Memory B cell (primary cell): ENCODE measurements around the gene PCDHB9.
"Not testable (repeated sequence)": the region's sequence is repeated elsewhere in the genome, so short reads cannot be mapped to it uniquely, and the experiment has no call there.

Experiments
- ATAC-seq: fragments of 150-1000 bp; cut with Tn5 transposase; 2 replicates; pipeline ENCODE4 v1.10.0; 2021; ENCODE audit warnings: low read depth, mild to moderate bottlenecking, moderate library complexity
- DNase-seq, 2 donors: peaks; one replicate each; pipeline ENCODE4 v3.0.0; 2022; ENCODE audit warnings: low spot score in 2 of 2
- H3K27ac Mint-ChIP-seq: one replicate; pipeline ENCODE4 v1.8.0; 2022; ENCODE audit warnings: mild to moderate bottlenecking, moderate library complexity, mixed read lengths
- H3K27me3 Mint-ChIP-seq: one replicate; pipeline ENCODE4 v1.8.0; 2022; ENCODE audit warnings: mixed read lengths
- H3K36me3 Mint-ChIP-seq: one replicate; pipeline ENCODE4 v1.8.0; 2022; ENCODE audit warnings: mild to moderate bottlenecking, mixed read lengths
- H3K4me1 Mint-ChIP-seq: one replicate; pipeline ENCODE4 v1.8.0; 2022; ENCODE audit warnings: mixed read lengths
- H3K4me3 Mint-ChIP-seq: one replicate; pipeline ENCODE4 v1.8.0; 2022; ENCODE audit warnings: mild to moderate bottlenecking, moderate library complexity, mixed read lengths
- H3K9me3 Mint-ChIP-seq: one replicate; pipeline ENCODE4 v1.8.0; 2022; ENCODE audit warnings: mixed read lengths

PCDHB9 gene

DNA sequence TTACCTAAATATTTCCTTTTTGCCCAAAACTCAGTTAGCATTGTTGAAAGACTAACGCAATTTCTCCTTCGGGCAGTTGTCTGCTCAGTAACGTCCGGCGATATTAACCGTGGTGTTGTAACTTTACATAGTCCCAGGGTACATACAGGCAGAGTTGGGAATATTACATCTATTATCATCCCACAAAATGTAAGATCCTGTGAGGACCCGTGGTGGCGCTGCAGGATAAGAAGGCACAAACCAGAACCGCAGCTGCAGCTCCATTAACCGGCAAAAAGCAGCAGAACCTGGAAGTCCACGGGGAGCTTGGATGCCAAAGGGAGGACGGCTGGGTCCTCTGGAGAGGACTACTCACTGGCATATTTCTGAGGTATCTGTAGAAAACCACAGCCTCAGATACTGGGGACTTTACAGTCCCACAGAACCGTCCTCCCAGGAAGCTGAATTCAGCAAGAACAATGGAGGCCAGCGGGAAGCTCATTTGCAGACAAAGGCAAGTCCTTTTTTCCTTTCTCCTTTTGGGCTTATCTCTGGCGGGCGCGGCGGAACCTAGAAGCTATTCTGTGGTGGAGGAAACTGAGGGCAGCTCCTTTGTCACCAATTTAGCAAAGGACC is 9.3 kb upstream of the PCDHB9 start, which contains the start of gene PCDHB8:
Gene PCDHB8, plus strand, starts transcription at position 214 of the 615 bp plus-strand sequence. Its CDS starts 245 bp downstream, at position 459.
- H3K4me3 Mint-ChIP-seq, H3K9me3 Mint-ChIP-seq, H3K27ac Mint-ChIP-seq, H3K4me1 Mint-ChIP-seq, DNase-seq, H3K27me3 Mint-ChIP-seq, ATAC-seq, H3K36me3 Mint-ChIP-seq: not testable (repeated sequence)

DNA sequence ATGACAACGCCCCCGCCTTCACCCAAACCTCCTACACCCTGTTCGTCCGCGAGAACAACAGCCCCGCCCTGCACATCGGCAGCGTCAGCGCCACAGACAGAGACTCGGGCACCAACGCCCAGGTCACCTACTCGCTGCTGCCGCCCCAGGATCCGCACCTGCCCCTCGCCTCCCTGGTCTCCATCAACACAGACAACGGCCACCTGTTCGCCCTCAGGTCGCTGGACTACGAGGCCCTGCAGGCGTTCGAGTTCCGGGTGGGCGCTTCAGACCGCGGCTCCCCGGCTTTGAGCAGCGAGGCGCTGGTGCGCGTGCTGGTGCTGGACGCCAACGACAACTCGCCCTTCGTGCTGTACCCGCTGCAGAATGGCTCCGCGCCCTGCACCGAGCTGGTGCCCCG is 7.6 kb upstream of the PCDHB9 start:
- H3K27me3 Mint-ChIP-seq, DNase-seq, ATAC-seq, H3K36me3 Mint-ChIP-seq, H3K4me3 Mint-ChIP-seq, H3K4me1 Mint-ChIP-seq, H3K27ac Mint-ChIP-seq, H3K9me3 Mint-ChIP-seq: not testable (repeated sequence)

DNA sequence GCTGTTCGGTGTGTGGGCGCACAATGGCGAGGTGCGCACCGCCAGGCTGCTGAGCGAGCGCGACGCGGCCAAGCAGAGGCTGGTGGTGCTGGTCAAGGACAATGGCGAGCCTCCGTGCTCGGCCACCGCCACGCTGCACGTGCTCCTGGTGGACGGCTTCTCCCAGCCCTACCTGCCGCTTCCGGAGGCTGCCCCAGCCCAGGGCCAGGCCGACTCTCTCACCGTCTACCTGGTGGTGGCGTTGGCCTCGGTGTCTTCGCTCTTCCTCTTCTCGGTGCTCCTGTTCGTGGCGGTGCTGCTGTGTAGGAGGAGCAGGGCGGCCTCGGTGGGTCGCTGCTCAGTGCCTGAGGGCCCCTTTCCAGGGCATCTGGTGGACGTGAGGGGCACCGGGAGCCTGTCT is 7.1 kb upstream of the PCDHB9 start:
- not testable (repeated sequence) for H3K27ac Mint-ChIP-seq, DNase-seq, ATAC-seq, H3K9me3 Mint-ChIP-seq, H3K4me3 Mint-ChIP-seq, H3K4me1 Mint-ChIP-seq, H3K27me3 Mint-ChIP-seq, H3K36me3 Mint-ChIP-seq

DNA sequence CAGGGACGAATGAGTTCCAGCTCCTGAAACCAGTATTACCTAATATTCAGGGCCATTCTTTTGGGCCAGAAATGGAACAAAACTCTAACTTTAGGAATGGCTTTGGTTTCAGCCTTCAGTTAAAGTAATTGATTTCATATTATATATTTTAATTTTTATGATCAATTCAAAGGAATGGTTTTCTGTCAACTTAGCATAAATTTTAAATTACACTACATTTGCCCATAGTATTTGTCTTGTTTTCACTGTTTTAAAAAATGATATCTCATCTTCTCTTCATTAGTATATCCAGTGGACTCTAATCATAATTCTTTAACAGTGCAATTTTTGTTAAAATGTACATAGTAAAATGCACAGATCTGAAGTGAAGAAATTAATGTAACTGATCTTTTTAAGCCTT is 6.6 kb upstream of the PCDHB9 start:
- H3K4me1 Mint-ChIP-seq, result no peaks in the 10 kb centered on the region
- no peak overlapping the region for H3K4me3 Mint-ChIP-seq
- H3K27ac Mint-ChIP-seq, result no peak overlapping the region
- H3K9me3 Mint-ChIP-seq, result peaks cover 1% of the 10 kb centered on the region
- DNase-seq (no peak), ATAC-seq (no peak)
- H3K27me3 Mint-ChIP-seq, result peaks cover 6% of the 10 kb centered on the region
- peaks cover 2% of the 10 kb centered on the region for H3K36me3 Mint-ChIP-seq

DNA sequence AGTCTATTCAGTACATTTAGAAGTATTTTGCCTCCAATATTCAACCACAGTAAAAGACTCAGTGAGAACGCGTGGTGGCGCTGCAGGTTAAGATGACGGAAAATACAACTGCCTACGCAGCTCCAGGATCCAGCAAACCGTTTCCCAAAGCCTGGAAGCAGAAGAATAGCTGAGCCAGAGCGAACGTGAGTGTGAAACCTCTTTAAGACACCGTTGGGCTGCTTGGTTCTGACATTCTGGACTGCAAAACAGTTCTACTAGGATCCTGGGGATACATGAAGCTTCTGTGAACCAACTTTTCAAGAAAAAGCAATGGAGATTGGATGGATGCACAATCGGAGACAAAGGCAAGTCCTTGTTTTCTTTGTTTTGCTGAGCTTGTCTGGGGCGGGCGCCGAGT is 4.7 kb upstream of the PCDHB9 start, which contains the start of gene PCDHB16:
Gene PCDHB16, plus strand, starts transcription at position 140 of the 400 bp plus-strand sequence. Its CDS starts 173 bp downstream, at position 313.
- DNase-seq (no peak), ATAC-seq (no peak)
- peaks cover 4% of the 10 kb centered on the region for H3K9me3 Mint-ChIP-seq
- H3K4me1 Mint-ChIP-seq, result peaks cover 4% of the 10 kb centered on the region
- H3K27me3 Mint-ChIP-seq, result peaks cover 10% of the 10 kb centered on the region
- H3K4me3 Mint-ChIP-seq, result no peak within 1 kb of the TSS
- H3K27ac Mint-ChIP-seq, result no peak within 1 kb of the TSS
- peaks cover 5% of the 10 kb centered on the region for H3K36me3 Mint-ChIP-seq

DNA sequence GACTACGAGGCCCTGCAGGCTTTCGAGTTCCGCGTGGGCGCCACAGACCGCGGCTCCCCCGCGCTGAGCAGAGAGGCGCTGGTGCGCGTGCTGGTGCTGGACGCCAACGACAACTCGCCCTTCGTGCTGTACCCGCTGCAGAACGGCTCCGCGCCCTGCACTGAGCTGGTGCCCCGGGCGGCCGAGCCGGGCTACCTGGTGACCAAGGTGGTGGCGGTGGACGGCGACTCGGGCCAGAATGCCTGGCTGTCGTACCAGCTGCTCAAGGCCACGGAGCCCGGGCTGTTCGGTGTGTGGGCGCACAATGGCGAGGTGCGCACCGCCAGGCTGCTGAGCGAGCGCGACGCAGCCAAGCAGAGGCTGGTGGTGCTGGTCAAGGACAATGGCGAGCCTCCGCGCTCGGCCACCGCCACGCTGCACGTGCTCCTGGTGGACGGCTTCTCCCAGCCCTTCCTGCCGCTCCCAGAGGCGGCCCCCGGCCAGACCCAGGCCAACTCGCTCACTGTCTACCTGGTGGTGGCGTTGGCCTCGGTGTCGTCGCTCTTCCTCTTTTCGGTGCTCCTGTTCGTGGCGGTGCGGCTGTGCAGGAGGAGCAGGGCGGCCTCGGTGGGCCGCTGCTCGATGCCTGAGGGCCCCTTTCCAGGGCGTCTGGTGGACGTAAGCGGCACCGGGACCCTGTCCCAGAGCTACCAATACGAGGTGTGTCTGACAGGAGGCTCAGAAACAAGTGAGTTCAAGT is 2.7 kb upstream of the PCDHB9 start:
- H3K36me3 Mint-ChIP-seq, H3K4me3 Mint-ChIP-seq, H3K9me3 Mint-ChIP-seq, ATAC-seq, H3K4me1 Mint-ChIP-seq, H3K27ac Mint-ChIP-seq, DNase-seq: not testable (repeated sequence)
- peaks cover 12% of the 10 kb centered on the region for H3K27me3 Mint-ChIP-seq

DNA sequence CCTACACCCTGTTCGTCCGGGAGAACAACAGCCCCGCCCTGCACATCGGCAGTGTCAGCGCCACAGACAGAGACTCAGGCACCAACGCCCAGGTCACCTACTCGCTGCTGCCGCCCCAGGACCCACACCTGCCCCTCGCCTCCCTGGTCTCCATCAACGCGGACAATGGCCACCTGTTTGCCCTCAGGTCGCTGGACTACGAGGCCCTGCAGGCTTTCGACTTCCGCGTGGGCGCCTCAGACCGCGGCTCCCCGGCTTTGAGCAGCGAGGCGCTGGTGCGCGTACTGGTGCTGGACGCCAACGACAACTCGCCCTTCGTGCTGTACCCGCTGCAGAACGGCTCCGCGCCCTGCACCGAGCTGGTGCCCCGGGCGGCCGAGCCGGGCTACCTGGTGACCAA is 1.7 kb downstream of the PCDHB9 start:
- DNase-seq, H3K36me3 Mint-ChIP-seq, ATAC-seq, H3K4me1 Mint-ChIP-seq, H3K4me3 Mint-ChIP-seq, H3K27ac Mint-ChIP-seq: not testable (repeated sequence)
- peaks cover 13% of the 10 kb centered on the region for H3K9me3 Mint-ChIP-seq
- H3K27me3 Mint-ChIP-seq, result peaks cover 12% of the 10 kb centered on the region

DNA sequence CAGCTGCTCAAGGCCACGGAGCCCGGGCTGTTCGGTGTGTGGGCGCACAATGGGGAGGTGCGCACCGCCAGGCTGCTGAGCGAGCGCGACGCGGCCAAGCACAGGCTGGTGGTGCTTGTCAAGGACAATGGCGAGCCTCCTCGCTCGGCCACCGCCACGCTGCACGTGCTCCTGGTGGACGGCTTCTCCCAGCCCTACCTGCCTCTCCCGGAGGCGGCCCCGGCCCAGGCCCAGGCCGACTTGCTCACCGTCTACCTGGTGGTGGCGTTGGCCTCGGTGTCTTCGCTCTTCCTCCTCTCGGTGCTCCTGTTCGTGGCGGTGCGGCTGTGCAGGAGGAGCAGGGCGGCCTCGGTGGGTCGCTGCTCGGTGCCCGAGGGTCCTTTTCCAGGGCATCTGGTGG is 2.2 kb downstream of the PCDHB9 start:
- peaks cover 13% of the 10 kb centered on the region for H3K9me3 Mint-ChIP-seq
- not testable (repeated sequence) for H3K4me1 Mint-ChIP-seq, H3K27ac Mint-ChIP-seq, H3K4me3 Mint-ChIP-seq, ATAC-seq, DNase-seq, H3K36me3 Mint-ChIP-seq
- peaks cover 12% of the 10 kb centered on the region for H3K27me3 Mint-ChIP-seq

DNA sequence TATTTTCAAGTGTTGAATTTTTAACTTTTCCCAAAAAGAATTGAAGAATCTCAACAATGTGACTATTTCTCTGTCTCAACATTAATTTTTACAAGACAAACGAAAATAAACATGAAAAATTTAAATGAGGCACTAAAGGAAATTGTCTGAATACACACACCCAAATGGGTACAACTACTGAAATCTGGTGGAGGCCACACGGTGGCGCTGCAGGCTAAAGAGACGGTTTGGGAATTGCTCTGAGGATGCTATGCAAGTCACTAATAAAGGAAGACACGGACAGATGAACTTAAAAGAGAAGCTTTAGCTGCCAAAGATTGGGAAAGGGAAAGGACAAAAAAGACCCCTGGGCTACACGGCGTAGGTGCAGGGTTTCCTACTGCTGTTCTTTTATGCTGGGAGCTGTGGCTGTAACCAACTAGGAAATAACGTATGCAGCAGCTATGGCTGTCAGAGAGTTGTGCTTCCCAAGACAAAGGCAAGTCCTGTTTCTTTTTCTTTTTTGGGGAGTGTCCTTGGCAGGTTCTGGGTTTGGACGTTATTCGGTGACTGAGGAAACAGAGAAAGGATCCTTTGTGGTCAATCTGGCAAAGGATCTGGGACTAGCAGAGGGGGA is 5.3 kb downstream of the PCDHB9 start, which contains the start of gene PCDHB10:
Gene PCDHB10, plus strand, starts transcription at position 244 of the 616 bp plus-strand sequence. Its CDS starts 200 bp downstream, at position 444.
- peaks cover 4% of the 10 kb centered on the region for H3K4me1 Mint-ChIP-seq
- no peak within 1 kb of the TSS for H3K4me3 Mint-ChIP-seq
- H3K36me3 Mint-ChIP-seq, result peaks cover 3% of the 10 kb centered on the region
- DNase-seq, result no peak
- no peak for ATAC-seq
- peaks cover 8% of the 10 kb centered on the region for H3K27me3 Mint-ChIP-seq
- H3K9me3 Mint-ChIP-seq, result peaks cover 11% of the 10 kb centered on the region
- H3K27ac Mint-ChIP-seq, result no peak within 1 kb of the TSS

DNA sequence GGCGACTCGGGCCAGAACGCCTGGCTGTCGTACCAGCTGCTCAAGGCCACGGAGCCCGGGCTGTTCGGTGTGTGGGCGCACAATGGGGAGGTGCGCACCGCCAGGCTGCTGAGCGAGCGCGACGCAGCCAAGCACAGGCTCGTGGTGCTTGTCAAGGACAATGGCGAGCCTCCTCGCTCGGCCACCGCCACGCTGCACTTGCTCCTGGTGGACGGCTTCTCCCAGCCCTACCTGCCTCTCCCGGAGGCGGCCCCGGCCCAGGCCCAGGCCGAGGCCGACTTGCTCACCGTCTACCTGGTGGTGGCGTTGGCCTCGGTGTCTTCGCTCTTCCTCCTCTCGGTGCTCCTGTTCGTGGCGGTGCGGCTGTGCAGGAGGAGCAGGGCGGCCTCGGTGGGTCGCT is 7.4 kb downstream of the PCDHB9 start:
- H3K27me3 Mint-ChIP-seq, H3K4me3 Mint-ChIP-seq, H3K27ac Mint-ChIP-seq, H3K4me1 Mint-ChIP-seq, ATAC-seq, DNase-seq, H3K36me3 Mint-ChIP-seq: not testable (repeated sequence)
- peaks cover 15% of the 10 kb centered on the region for H3K9me3 Mint-ChIP-seq

DNA sequence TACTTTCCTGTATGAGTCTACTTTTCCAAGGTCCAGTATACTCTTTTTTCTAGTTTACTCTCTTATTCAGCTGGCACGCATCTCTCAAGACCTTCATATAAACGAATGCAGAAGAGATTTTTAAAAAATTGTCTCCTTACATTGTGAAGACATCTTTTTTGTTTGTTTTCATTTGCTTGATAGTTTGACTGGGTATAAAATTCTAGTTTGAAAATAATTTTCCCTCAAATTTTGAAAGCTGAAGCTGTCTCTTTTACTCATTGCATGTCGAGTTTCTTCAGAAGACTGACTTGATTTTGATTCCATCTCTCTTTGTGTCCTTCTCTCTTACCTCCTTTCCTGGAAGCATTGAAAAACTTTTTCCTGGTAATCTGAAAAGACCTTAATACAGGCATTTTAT is 9.4 kb downstream of the PCDHB9 start:
- no peak for ATAC-seq
- peaks cover 2% of the 10 kb centered on the region for H3K4me1 Mint-ChIP-seq
- H3K9me3 Mint-ChIP-seq, result peaks cover 15% of the 10 kb centered on the region
- H3K36me3 Mint-ChIP-seq, result peaks cover 2% of the 10 kb centered on the region
- H3K4me3 Mint-ChIP-seq, result no peak overlapping the region
- H3K27me3 Mint-ChIP-seq, result peaks cover 9% of the 10 kb centered on the region
- DNase-seq, result no peak
- no peak overlapping the region for H3K27ac Mint-ChIP-seq

DNA sequence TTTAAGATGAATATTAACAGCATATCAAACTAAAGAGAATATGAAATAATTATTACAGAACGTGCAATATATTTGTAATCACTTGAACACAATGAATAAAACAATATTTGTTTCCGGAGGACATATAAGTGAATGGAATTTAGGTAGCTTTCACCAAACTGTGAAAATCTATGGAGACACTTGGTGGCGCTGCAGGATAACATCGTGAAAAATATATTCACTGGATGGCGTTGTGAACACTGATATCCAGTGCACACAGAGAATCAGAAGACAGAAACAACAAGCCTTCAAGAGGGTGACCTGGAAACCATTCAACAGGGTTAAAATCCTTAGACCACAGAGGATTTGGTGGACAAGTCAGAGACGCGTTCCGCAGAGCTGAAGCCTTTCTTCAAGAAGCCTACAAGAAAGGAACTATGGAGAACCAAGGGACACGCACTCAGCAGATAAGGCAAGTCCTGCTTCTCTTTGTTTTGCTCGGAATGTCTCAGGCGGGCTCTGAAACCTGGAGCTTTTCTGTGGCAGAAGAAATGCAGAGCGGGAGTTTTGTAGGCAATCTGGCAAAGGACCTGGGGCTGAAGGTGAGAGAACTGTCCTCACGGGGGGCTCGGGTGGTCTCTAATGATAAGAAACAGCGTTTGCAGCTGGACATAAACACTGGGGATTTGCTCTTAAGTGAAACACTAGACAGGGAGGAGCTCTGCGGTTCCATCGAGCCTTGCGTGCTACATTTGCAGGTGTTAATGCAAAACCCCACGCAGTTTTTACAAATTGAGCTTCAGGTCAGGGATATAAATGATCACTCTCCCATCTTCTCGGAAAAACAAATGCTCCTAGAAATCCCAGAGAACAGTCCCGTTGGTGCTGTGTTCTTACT is 12.6 kb downstream of the PCDHB9 start, which contains the start of gene PCDHB11:
Gene PCDHB11, plus strand, starts transcription at position 269 of the 877 bp plus-strand sequence. Its CDS starts 148 bp downstream, at position 417.
- DNase-seq (no peak), ATAC-seq (no peak)
- Mint-ChIP-seq H3K4me1 (no peaks in the 10 kb centered on the region), H3K36me3 (no peaks in the 10 kb centered on the region), H3K27ac (no peak within 1 kb of the TSS), H3K4me3 (no peak within 1 kb of the TSS), H3K27me3 (peaks cover 5% of the 10 kb centered on the region), H3K9me3 (peaks cover 10% of the 10 kb centered on the region)

DNA sequence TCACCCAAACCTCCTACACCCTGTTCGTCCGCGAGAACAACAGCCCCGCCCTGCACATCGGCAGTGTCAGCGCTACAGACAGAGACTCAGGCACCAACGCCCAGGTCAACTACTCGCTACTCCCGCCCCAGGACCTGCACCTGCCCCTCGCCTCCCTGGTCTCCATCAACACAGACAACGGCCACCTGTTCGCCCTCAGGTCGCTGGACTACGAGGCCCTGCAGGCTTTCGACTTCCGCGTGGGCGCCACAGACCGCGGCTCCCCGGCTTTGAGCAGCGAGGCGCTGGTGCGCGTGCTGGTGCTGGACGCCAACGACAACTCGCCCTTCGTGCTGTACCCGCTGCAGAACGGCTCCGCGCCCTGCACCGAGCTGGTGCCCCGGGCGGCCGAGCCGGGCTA is 14.2 kb downstream of the PCDHB9 start:
- not testable (repeated sequence) for H3K36me3 Mint-ChIP-seq, ATAC-seq, DNase-seq, H3K27ac Mint-ChIP-seq, H3K4me3 Mint-ChIP-seq, H3K27me3 Mint-ChIP-seq, H3K4me1 Mint-ChIP-seq
- H3K9me3 Mint-ChIP-seq, result peaks cover 10% of the 10 kb centered on the region
